Upper lobe of left lung (tissue), 4 donors: Measurements from ENCODE around the gene HELT.
"Not testable (repeated sequence)": the region's sequence is repeated elsewhere in the genome, so short reads cannot be mapped to it uniquely, and the experiment has no call there.

ENCODE experiments used
- EP300 ChIP-seq, 4 donors: sonication (generic); formaldehyde crosslinking; IDR thresholded peaks; one replicate each; pipeline ENCODE4 v1.5.1; 2017; ENCODE audit warnings: antibody characterized with exemption in 4 of 4, control low read depth in 2 of 4
- POLR2A ChIP-seq, 4 donors: fragments of 450-650 bp; IDR thresholded peaks; one replicate each; pipeline ENCODE4 v1.5.1; 2016 to 2017; ENCODE audit warnings: antibody characterized with exemption in 4 of 4, mild to moderate bottlenecking in 2 of 4
- POLR2AphosphoS5 ChIP-seq, 2 donors: sonication (generic); formaldehyde crosslinking; IDR thresholded peaks; one replicate each; pipeline ENCODE4 v1.5.1; 2017; ENCODE audit warnings: antibody characterized with exemption in 2 of 2
- TF ChIP-seq, protein P1 (sequence below), 6 experiments: fragments of 450-650 bp in 4 of 6; fragments of 200-600 bp in 2 of 6; sonication (generic) in 2 of 6; IDR thresholded peaks; one replicate each; pipeline ENCODE4 v1.5.1; 2016 to 2019; ENCODE audit warnings: antibody characterized with exemption in 6 of 6

DNA sequence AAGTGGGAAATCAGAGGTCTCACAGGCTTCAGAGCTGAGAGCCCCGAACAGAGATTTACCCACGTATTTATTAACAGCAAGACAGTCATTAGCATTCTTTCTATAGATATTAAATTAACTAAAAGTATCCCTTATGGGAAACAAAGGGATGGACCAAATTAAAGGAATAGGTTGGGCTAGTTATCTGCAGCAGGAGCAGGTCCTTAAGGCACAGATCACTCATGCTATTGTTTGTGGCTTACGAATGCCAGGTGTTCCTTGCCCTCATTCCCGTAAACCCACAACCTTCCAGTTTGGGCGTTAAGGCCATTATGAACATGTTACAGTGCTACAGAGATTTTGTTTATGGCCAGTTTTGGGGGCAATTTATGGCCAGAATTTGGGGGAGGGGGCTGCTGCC lies 33.0 kb downstream of the HELT start:
- TF ChIP-seq POLR2A, POLR2AphosphoS5, EP300 (IDR thresholded peaks at IDR 0.05): not testable (repeated sequence)
- TF ChIP-seq, protein P1, sequence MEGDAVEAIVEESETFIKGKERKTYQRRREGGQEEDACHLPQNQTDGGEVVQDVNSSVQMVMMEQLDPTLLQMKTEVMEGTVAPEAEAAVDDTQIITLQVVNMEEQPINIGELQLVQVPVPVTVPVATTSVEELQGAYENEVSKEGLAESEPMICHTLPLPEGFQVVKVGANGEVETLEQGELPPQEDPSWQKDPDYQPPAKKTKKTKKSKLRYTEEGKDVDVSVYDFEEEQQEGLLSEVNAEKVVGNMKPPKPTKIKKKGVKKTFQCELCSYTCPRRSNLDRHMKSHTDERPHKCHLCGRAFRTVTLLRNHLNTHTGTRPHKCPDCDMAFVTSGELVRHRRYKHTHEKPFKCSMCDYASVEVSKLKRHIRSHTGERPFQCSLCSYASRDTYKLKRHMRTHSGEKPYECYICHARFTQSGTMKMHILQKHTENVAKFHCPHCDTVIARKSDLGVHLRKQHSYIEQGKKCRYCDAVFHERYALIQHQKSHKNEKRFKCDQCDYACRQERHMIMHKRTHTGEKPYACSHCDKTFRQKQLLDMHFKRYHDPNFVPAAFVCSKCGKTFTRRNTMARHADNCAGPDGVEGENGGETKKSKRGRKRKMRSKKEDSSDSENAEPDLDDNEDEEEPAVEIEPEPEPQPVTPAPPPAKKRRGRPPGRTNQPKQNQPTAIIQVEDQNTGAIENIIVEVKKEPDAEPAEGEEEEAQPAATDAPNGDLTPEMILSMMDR (IDR thresholded peaks at IDR 0.05), result not testable (repeated sequence)
